Vagina (tissue), 2 donors: ENCODE data around the gene ACBD3. TPM values are rescaled to one million over a fixed set of nuclear protein-coding genes. Genes with fewer than 3 reads are reported as not detected.

Experiments
- DNase-seq, 2 donors: peaks; one replicate each; pipeline ENCODE4 v3.0.0-alpha.2; 2017; ENCODE audit errors: extremely low spot score in 2 of 2
- H3K27ac ChIP-seq: fragments of 200-600 bp; sonication (generic); one replicate; pipeline ENCODE4 v1.5.1; 2019
- H3K27me3 ChIP-seq: fragments of 200-600 bp; sonication (generic); one replicate; pipeline ENCODE4 v1.5.1; 2019
- H3K36me3 ChIP-seq, 2 donors: fragments of 200-600 bp; sonication (generic); one replicate each; pipeline ENCODE4 v1.5.1; 2017 to 2019
- H3K4me1 ChIP-seq: fragments of 200-600 bp; sonication (generic); one replicate; pipeline ENCODE4 v1.5.1; 2019
- H3K4me3 ChIP-seq, 2 donors: fragments of 200-600 bp; sonication (generic); 1 replicate in 1 of 2; 2 replicates in 1 of 2; pipeline ENCODE4 v1.5.1; 2016 to 2019
- H3K9me3 ChIP-seq: fragments of 200-600 bp; sonication (generic); one replicate; pipeline ENCODE4 v1.5.1; 2019
- POLR2A ChIP-seq, 2 donors: fragments of 450-650 bp; IDR thresholded peaks; one replicate each; pipeline ENCODE4 v1.6.1; 2017; ENCODE audit warnings: antibody characterized with exemption in 2 of 2, mild to moderate bottlenecking in 2 of 2, moderate library complexity in 2 of 2
- POLR2AphosphoS5 ChIP-seq, 2 donors: sonication (generic); formaldehyde crosslinking; IDR thresholded peaks; one replicate each; pipeline ENCODE4 v1.9.0; 2017; ENCODE audit warnings: antibody characterized with exemption in 2 of 2, mild to moderate bottlenecking in 2 of 2, low read depth in 1 of 2; ENCODE audit not compliant: insufficient read depth in 1 of 2
- intact Hi-C: fragments of 100-400 bp; cut with DNase I; formaldehyde crosslinking; loops from one replicate; pipeline ENCODE4 v1.15.1; 2023
- total RNA-seq: library from RNA; depleted of rRNA; stranded (reverse); fragments of >200 nt; gene quantifications from one replicate; pipeline ENCODE4 v1.2.3, GENCODE V29; 2016
- TF ChIP-seq, protein P1 (sequence below), 3 experiments: fragments of 450-650 bp in 2 of 3; fragments of 200-600 bp in 1 of 3; sonication (generic) in 1 of 3; IDR thresholded peaks; one replicate each; pipeline ENCODE4 v1.5.1; 2017 to 2019; ENCODE audit warnings: antibody characterized with exemption in 3 of 3, mild to moderate bottlenecking in 2 of 3, moderate library complexity in 2 of 3

The ACBD3 gene
- total RNA-seq, 1 donor from 2014 or later = 38.1 TPM

DNA sequence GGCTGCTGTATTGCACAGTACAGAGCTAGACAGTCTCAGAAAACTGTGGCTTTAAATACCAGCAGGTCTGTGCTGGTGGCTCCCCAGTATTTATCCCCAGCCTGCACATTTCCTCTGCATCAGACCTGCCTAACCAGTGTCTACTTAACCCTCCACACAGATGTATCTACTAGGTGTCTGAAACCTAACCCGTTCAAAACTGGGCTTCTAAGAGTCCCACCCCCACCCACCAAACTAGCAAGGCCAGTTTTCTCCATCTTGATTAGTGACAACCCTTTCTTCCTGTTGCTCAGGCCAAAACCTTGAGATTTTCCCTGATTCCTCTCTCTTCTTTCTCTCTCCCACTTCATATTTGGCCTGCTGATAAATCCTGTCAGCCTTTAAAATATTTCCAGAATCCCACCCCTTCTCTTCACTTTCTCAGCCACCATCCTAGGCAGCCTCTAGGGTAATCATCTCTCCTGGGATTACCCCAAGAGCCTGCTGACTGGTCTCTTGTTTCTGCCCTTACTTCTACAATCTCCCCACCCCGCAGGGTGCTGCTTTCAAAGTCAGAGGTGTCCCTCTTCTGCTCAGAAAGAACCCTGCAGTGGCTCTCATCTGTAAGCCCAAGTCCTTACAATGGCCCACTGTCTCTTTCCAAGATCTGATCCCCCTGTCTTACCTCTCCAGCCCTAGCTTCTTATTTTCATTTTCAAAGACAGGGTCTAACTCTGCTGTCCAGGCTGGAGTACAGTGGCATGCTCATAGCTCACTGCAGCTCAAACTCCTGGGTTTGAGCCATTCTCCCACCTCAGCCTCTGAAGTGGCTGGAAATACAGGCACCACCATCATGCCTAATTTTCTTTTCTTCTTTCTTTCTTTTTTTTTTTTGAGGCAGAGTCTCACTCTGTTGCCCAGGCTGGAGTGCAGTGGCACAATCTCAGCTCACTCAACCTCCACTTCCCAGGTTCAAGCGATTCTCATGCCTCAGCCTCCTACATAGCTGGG lies 78.8 kb downstream of the ACBD3 start:
- Histone ChIP-seq H3K4me3 (no peak overlapping the region), H3K36me3 (no peaks in the 10 kb centered on the region), H3K4me1 (peaks cover 20% of the 10 kb centered on the region), H3K9me3 (no peaks in the 10 kb centered on the region), H3K27me3 (no peaks in the 10 kb centered on the region), H3K27ac (peak overlapping the region; percentile 95)
- TF ChIP-seq POLR2A (IDR thresholded peaks at IDR 0.05) = no peak
- no peak for TF ChIP-seq POLR2AphosphoS5 (IDR thresholded peaks at IDR 0.05; ENCODE audit: insufficient read depth in 1 of 2, low read depth in 1 of 2)
- TF ChIP-seq, protein P1, sequence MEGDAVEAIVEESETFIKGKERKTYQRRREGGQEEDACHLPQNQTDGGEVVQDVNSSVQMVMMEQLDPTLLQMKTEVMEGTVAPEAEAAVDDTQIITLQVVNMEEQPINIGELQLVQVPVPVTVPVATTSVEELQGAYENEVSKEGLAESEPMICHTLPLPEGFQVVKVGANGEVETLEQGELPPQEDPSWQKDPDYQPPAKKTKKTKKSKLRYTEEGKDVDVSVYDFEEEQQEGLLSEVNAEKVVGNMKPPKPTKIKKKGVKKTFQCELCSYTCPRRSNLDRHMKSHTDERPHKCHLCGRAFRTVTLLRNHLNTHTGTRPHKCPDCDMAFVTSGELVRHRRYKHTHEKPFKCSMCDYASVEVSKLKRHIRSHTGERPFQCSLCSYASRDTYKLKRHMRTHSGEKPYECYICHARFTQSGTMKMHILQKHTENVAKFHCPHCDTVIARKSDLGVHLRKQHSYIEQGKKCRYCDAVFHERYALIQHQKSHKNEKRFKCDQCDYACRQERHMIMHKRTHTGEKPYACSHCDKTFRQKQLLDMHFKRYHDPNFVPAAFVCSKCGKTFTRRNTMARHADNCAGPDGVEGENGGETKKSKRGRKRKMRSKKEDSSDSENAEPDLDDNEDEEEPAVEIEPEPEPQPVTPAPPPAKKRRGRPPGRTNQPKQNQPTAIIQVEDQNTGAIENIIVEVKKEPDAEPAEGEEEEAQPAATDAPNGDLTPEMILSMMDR (IDR thresholded peaks at IDR 0.05) = no peak
- intact Hi-C loops = no loop called here
- no peak for DNase-seq

GRCh38 chr1:226104671-226105121 lies 81.8 kb downstream of the ACBD3 start:
- no peak for DNase-seq
- H3K4me1 ChIP-seq = peaks cover 19% of the 10 kb centered on the region
- intact Hi-C loops = no loop called here
- no peaks in the 10 kb centered on the region for H3K9me3 ChIP-seq
- no peaks in the 10 kb centered on the region for H3K27me3 ChIP-seq
- TF ChIP-seq POLR2A (IDR thresholded peaks at IDR 0.05) (no peak), POLR2AphosphoS5 (IDR thresholded peaks at IDR 0.05; ENCODE audit: insufficient read depth in 1 of 2, low read depth in 1 of 2) (no peak)
- TF ChIP-seq, protein P1 (IDR thresholded peaks at IDR 0.05) = no peak
- H3K27ac ChIP-seq = no peak overlapping the region
- no peaks in the 10 kb centered on the region for H3K36me3 ChIP-seq
- no peak overlapping the region for H3K4me3 ChIP-seq

GRCh38 chr1:226100436-226101391 lies 85.8 kb downstream of the ACBD3 start:
- H3K4me3 ChIP-seq = peak overlapping the region; percentile 33 to 34
- H3K9me3 ChIP-seq = no peaks in the 10 kb centered on the region
- TF ChIP-seq POLR2A (IDR thresholded peaks at IDR 0.05) = no peak
- no peak for TF ChIP-seq POLR2AphosphoS5 (IDR thresholded peaks at IDR 0.05; ENCODE audit: insufficient read depth in 1 of 2, low read depth in 1 of 2)
- TF ChIP-seq, protein P1 (IDR thresholded peaks at IDR 0.05) = no peak
- no peak for DNase-seq
- H3K27me3 ChIP-seq = no peaks in the 10 kb centered on the region
- H3K36me3 ChIP-seq = no peaks in the 10 kb centered on the region
- peaks cover 12% of the 10 kb centered on the region for H3K4me1 ChIP-seq
- intact Hi-C loops = no loop called here
- H3K27ac ChIP-seq = no peak overlapping the region

DNA sequence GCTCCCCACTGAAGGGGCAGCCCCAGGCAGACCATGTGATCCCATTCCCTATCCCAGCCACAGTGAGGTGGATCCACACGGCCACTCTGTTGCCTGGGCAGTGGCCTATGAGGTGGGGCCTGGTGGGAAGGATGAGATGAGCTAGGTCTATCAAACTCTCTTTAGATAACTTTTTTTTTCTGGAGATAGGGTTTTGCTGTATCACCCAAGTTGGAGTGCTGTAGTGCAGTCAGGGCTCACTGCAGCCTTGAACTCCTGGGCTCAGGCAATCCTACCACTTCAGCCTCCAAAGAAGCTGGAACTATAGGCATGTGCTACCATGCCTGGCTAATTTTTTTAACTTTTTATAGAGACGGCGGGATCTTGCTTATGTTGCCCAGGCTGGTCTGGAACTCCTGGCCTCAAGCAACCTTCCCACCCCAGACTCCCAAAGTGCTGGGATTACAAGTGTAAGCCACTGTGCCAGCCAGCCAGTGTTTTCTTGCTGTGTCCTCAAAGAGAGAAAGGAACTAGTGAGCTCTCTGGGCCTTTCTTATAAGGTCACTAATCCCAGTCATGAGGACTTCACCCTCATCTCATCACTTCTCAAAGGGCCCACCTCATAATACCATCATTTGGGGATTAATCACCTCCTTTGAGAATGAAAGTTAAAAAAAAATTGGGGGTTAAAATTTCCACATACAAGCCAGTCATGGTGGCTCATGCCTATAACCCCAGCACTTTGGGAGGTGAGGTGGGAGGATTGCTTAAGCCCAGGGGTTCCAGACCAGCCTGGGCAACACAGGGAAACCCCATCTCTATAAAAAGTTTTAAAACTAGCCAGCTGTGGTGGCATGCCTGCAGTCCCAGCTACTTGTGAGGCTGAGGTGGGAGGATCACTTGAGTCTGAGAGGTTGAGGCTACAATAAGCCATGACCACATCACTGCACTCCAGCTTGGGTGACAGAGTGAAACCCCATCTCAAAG lies 87.4 kb downstream of the ACBD3 start:
- TF ChIP-seq, protein P1 (IDR thresholded peaks at IDR 0.05) = no peak
- no peak for TF ChIP-seq POLR2A (IDR thresholded peaks at IDR 0.05)
- TF ChIP-seq POLR2AphosphoS5 (IDR thresholded peaks at IDR 0.05; ENCODE audit: insufficient read depth in 1 of 2, low read depth in 1 of 2) = no peak
- Histone ChIP-seq H3K9me3 (no peaks in the 10 kb centered on the region), H3K27me3 (no peaks in the 10 kb centered on the region), H3K36me3 (no peaks in the 10 kb centered on the region), H3K27ac (no peak overlapping the region), H3K4me1 (peaks cover 12% of the 10 kb centered on the region), H3K4me3 (no peak overlapping the region)
- intact Hi-C loops = no loop called here
- no peak for DNase-seq
